CD4-positive, alpha-beta T cell (primary cell): ENCODE data around the gene OR5AU1. TPM values are rescaled to one million over a fixed set of nuclear protein-coding genes. Genes with fewer than 3 reads are reported as not detected.
"Not testable (repeated sequence)": the region's sequence is repeated elsewhere in the genome, so short reads cannot be mapped to it uniquely, and the experiment has no call there.

Source experiments
- ATAC-seq: fragments of 200-7000 bp; cut with Tn5 transposase; one replicate; pipeline ENCODE4 v1.10.0; 2022; ENCODE audit warnings: mild to moderate bottlenecking; ENCODE audit not compliant: poor library complexity
- CTCF ChIA-PET: fragments of 350-600 bp; sonication (Branson Sonifier 250); formaldehyde crosslinking; loops from one replicate; lab custom pipeline; 2021; ENCODE audit warnings: antibody characterized with exemption, inconsistent platforms; lab: Charles Lee
- POLR2A ChIA-PET: fragments of 350-600 bp; sonication (Branson Sonifier 250); formaldehyde crosslinking; loops from one replicate; lab custom pipeline; 2021; ENCODE audit warnings: antibody characterized with exemption, inconsistent platforms; lab: Charles Lee
- DNase-seq, 14 experiments: peaks; one replicate each; pipeline ENCODE4 v3.0.0-alpha.2; 2013 to 2020; ENCODE audit warnings: mixed read lengths in 2 of 14
- H3K27ac ChIP-seq, 2 donors: one replicate each; pipeline versions ENCODE4 v1.5.1 to v1.7.0; 2013; ENCODE audit warnings: low read length in 2 of 2, low read depth in 1 of 2, mild to moderate bottlenecking in 1 of 2
- H3K27me3 ChIP-seq, 2 experiments: 1 replicate in 1 of 2; 2 replicates in 1 of 2; pipeline versions ENCODE4 v1.6.1 to v1.7.0; 2013; ENCODE audit warnings: low read length in 2 of 2, control low read depth in 1 of 2, mild to moderate bottlenecking in 1 of 2, moderate library complexity in 1 of 2; ENCODE audit not compliant: insufficient read depth in 2 of 2, control insufficient read depth in 1 of 2
- H3K36me3 ChIP-seq: one replicate; pipeline ENCODE4 v1.6.1; 2013; ENCODE audit warnings: low read length, control low read depth; ENCODE audit not compliant: insufficient read depth
- H3K4me1 ChIP-seq: one replicate; pipeline ENCODE4 v1.6.1; 2013; ENCODE audit warnings: low read length, control low read depth; ENCODE audit not compliant: insufficient read depth
- H3K4me3 ChIP-seq: one replicate; pipeline ENCODE4 v1.5.1; 2013; ENCODE audit warnings: mild to moderate bottlenecking, low read length, moderate library complexity
- H3K9me3 ChIP-seq, 2 experiments: 1 replicate in 1 of 2; 2 replicates in 1 of 2; pipeline versions ENCODE4 v1.6.1 to v1.7.0; 2013; ENCODE audit warnings: low read length in 2 of 2, mild to moderate bottlenecking in 2 of 2, control low read depth in 1 of 2, moderate library complexity in 1 of 2; ENCODE audit not compliant: control insufficient read depth in 1 of 2, insufficient read depth in 1 of 2
- H3K27ac Mint-ChIP-seq: one replicate; pipeline ENCODE4 v1.8.0; 2020; ENCODE audit warnings: mixed read lengths
- H3K27me3 Mint-ChIP-seq: one replicate; pipeline ENCODE4 v1.8.0; 2021; ENCODE audit warnings: mixed read lengths
- H3K36me3 Mint-ChIP-seq: one replicate; pipeline ENCODE4 v1.8.0; 2021; ENCODE audit warnings: low read depth, mixed read lengths
- H3K4me1 Mint-ChIP-seq: one replicate; pipeline ENCODE4 v1.8.0; 2021; ENCODE audit warnings: low read depth, mixed read lengths
- H3K4me3 Mint-ChIP-seq: one replicate; pipeline ENCODE4 v1.8.0; 2020; ENCODE audit warnings: mild to moderate bottlenecking, mixed read lengths
- H3K9me3 Mint-ChIP-seq: one replicate; pipeline ENCODE4 v1.8.0; 2020; ENCODE audit warnings: mixed read lengths
- CTCF ChIP-seq: fragments of 200-600 bp; IDR thresholded peaks from one replicate; pipeline ENCODE4 v1.8.0; 2022; ENCODE audit warnings: antibody characterized with exemption, mild to moderate bottlenecking
- intact Hi-C, 2 experiments: fragments of 100-400 bp; cut with DNase I in 1 of 2; cut with micrococcal nuclease in 1 of 2; formaldehyde crosslinking; loops; one replicate each; pipeline versions ENCODE4 v1.15.1 to v1.9.0; 2023 to 2025; cut with DNase I, micrococcal nuclease
- total RNA-seq, 174 experiments: library from RNA in 2 of 174; stranded (reverse) in 2 of 174; gene quantifications; one replicate each; pipeline ENCODE4 v1.2.3 and lab custom pipeline; 2021 to 2026

Gene OR5AU1
- total RNA-seq, 2 experiments from 2014 or later: not detected

- TF ChIP-seq CTCF: no peak
- ATAC-seq (no peak), DNase-seq (no peak)
- H3K36me3 Mint-ChIP-seq: no peaks in the 10 kb centered on the region
- no peak overlapping the region for H3K27ac ChIP-seq
- peaks cover 4 to 20% of the 10 kb centered on the region in 2 experiments for H3K27me3 ChIP-seq
- H3K9me3 Mint-ChIP-seq: no peaks in the 10 kb centered on the region
- no peak overlapping the region for H3K4me3 ChIP-seq
- CTCF ChIA-PET: no interaction called here
- no peaks in the 10 kb centered on the region for H3K36me3 ChIP-seq
- H3K27me3 Mint-ChIP-seq: peaks cover 26% of the 10 kb centered on the region
- H3K27ac Mint-ChIP-seq: no peak overlapping the region
- intact Hi-C loops: no loop called here
- no peaks in the 10 kb centered on the region for H3K9me3 ChIP-seq
- no peak overlapping the region for H3K4me3 Mint-ChIP-seq
- no peaks in the 10 kb centered on the region for H3K4me1 Mint-ChIP-seq
- POLR2A ChIA-PET: interaction anchor here (1.5 kb wide), 1 partner anchor 30 kb away, joined by 3 read pairs; no protein-coding TSS in a partner anchor
- no peaks in the 10 kb centered on the region for H3K4me1 ChIP-seq
Observed at GRCh38 chr14:21162081-21162480, 6.2 kb upstream of the OR5AU1 start.

- Mint-ChIP-seq H3K36me3 (no peaks in the 10 kb centered on the region), H3K4me3 (no peak overlapping the region), H3K27me3 (peaks cover 35% of the 10 kb centered on the region), H3K9me3 (no peaks in the 10 kb centered on the region), H3K27ac (no peak overlapping the region), H3K4me1 (peaks cover 4% of the 10 kb centered on the region)
- POLR2A ChIA-PET: no interaction called here
- H3K9me3 ChIP-seq: no peaks in the 10 kb centered on the region
- H3K4me3 ChIP-seq: no peak overlapping the region
- peaks cover 10 to 22% of the 10 kb centered on the region in 2 experiments for H3K27me3 ChIP-seq
- CTCF ChIA-PET: no interaction called here
- no peak for TF ChIP-seq CTCF
- H3K4me1 ChIP-seq: no peaks in the 10 kb centered on the region
- DNase-seq (no peak), ATAC-seq (no peak)
- no peak overlapping the region for H3K27ac ChIP-seq
- no peaks in the 10 kb centered on the region for H3K36me3 ChIP-seq
- intact Hi-C loops: no loop called here
Observed at GRCh38 chr14:21160061-21160610, 4.3 kb upstream of the OR5AU1 start.

- peaks cover 37% of the 10 kb centered on the region for H3K27me3 Mint-ChIP-seq
- H3K4me3 Mint-ChIP-seq: not testable (repeated sequence)
- intact Hi-C loops: loop anchor here in 1 of 2 experiments (10.0 kb wide), 1 partner anchor 457 kb away; no protein-coding TSS in a partner anchor
Observed at GRCh38 chr14:21158175-21158574, 2.3 kb upstream of the OR5AU1 start.

More at GRCh38 chr14:21158175-21158574, 2.3 kb upstream of the OR5AU1 start:
- H3K9me3 Mint-ChIP-seq, H3K9me3 ChIP-seq, DNase-seq, H3K4me1 Mint-ChIP-seq, POLR2A ChIA-PET, H3K27ac Mint-ChIP-seq, ATAC-seq, H3K27ac ChIP-seq, H3K36me3 Mint-ChIP-seq, H3K4me3 ChIP-seq, CTCF ChIA-PET, H3K36me3 ChIP-seq, H3K4me1 ChIP-seq: not testable (repeated sequence)
- H3K27me3 ChIP-seq: peaks cover 10 to 23% of the 10 kb centered on the region in 2 experiments
